NCI-H2171 (cell line): Measurements from ENCODE around the gene UBE2J2.

ENCODE experiments used
- DNase-seq: peaks from one replicate; lab custom pipeline; 2025; lab: John Stamatoyannopoulos, UW

UBE2J2 gene

DNA sequence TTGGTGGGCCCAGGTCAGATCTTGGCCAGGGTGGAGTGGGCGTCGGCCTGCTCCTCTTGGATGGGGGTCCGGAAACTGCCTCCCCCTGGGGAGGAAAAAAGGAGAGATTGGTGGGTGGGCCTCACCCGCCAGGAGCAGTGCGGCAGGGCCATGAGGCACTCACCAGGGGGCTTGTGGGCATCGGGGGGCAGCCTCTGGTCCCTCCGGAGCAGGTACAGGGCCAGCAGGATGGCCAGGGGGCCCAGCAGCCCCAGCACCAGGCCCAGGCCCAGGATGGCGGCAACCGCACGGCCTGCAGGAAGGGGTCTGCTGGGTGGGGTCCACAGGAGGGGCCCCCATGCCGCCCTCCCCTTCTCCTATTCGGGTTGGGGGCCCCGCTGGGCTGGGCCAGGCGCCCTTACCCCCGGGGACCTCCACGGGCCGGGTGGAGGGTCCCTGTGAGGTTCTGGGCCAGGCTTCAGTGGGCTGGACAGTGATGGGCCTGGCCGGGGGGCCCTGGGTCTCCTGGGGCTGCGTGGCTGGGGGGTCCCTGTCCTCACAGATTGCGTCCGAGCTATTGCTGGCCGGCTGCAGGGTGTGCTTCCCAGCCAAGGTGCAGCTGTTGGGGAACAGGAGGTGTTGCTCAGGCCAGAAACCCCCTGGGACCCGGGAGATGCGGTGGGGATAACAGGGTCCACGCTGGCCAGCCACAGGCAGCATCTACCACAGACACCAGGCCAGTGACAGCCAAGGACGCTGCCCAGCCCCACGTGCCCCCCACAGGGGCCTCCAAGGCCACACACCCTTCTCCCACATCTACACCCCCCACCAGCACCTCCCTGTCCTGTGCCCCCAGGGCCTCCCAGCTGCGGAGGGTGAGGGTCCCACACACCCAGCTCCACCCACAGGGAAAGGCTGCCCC lies 61.9 kb downstream of the UBE2J2 start:
- DNase-seq = no peak

DNA sequence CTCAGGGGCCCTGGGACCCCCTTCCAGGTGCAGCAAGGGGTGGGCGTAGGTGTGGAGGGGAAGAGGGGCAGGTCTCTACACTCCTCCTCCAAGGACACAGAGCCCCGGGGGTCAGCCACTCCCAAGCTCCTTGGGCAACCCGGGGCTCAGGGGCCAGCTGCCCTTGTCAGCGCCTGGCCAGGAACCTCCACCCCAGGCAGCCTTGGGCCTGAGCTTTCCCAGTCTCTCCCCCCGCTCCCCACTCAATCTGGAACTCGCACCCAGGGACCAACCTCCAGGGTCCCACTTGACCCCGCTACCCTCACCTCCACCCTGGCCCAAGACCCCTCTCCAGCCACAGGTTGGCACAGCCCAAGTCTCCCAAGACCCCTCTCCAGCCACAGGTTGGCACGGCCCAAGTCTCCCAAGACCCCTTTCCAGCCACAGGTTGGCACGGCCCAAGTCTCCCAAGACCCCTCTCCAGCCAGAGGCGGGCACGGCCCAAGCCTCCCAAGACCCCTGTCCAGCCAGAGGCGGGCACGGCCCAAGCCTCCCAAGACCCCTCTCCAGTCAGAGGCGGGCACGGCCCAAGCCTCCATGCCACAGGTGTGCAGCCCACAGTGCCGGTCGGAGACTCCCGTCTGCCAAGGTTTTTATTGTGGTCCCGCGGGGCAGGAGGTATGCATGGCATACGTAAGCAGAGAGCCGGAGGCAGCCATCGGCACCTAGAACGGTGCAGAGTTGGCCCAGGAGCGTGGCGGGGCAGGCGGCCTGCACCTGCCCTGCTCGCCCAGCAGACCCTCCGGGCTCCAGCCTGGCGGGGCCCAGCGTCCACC lies 62.7 kb downstream of the UBE2J2 start:
- DNase-seq = peak; percentile 25

DNA sequence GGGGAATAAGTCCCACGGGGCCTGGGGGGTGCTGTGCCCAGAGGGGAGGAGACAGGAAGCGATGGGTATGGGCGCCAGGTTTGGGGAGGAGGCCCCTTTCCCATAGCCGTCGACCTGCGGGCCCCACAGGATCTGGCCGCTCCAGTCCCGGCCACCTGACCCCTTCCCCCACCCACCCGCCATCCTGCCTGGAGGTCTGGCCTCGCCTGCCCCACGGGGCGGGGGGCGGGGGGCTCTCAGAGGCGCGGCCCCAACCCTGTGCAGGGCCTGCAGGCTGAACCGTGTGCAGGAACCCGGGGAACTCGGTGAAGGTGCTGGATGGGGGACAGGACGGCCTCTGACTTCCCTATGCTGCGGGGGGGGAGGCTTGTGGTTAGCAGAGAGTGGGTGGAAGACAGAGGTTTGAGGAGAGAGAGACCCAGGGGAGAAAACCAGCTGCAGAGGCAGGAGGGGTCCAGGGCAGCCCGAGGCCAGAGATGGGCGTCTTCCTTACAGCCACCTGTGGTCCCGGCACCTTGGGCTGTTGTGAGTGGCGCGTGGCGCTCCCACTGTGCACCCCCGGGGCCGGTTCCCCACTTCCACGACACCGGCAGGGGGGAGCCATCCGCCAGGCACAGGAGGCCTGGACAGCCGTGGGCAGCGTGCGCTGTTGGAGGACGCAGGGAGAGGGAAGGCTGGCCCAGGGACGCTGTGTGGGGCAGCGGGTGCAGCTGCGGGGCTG lies 64.8 kb downstream of the UBE2J2 start:
- no peak for DNase-seq

DNA sequence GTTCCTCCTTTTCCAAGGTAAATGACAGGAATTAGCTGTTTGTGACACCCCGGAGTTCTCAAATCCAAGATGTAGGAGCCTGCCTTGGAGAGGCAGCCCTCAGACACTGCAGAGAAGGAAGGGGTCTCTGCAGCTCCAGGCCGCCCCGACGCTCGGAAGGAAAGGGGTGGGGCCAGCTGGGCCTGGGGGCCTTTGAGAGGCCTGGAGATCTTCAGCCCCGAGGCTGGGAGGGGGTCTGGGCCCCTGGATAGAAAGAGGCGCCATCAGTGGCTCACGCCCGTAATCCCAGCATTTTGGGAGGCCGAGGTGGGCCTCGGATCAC lies 66.1 kb downstream of the UBE2J2 start:
- DNase-seq = no peak

DNA sequence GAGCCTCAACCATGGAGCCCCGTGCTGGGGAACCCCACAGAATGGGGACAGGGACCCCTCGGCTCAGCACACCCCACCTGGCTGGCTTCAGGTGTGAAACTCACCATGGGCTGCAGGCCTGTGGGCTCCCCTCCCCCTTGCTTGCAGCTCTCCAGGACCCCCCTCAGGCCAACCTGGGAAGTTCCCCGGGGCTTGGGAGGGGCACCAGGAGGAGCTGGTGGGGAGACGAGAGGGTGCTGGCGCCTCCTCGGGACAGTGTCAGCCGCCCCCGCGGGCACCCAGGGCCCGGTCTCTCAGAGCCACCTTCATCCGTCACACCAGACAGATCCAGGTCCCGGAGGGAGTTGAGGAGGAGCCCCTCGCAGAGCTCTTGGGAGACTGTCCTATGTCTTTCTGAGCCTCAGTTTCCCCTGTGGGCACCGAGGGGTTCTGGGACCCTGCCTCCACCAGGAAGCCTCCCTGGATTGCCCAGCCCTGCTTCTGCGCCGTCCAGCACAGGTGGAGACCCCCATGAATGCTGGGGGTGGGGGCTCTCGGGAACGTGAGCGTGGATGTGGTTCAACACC lies 66.6 kb downstream of the UBE2J2 start:
- no peak for DNase-seq

DNA sequence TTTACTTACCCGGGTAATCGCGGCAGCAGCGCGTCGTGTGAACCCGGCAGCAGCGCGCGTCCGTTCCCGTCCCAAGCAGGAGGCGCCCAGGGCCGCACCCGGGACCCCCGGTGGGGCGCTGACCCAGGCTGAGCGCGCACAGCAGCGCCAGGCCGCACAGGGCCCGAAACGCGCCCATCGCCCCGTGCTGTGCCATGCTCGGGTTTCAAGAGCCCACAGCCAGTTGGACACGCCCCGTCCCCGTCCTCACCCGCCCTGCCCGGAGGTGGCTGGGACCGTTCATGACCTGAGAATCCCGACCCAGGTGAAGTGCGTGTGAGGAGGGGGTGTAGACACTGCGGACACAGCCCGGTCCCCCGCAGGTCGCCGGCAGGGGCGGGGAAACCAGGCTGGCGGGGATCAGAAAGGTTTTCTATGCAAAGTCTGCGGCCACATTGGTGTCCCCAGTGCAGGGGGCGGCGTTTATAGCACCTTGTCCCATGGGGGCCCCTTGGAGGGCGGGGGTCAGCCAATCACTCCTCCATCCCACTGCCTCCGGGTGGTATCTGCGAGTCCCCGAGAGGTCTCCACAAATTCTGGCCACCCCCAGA lies 67.2 kb downstream of the UBE2J2 start, which contains the start of gene TNFRSF18:
TSS of gene TNFRSF18 (minus strand) at position 217 of the 590 bp plus-strand sequence. CDS start at position 196, 21 bp downstream.
- DNase-seq = no peak

DNA sequence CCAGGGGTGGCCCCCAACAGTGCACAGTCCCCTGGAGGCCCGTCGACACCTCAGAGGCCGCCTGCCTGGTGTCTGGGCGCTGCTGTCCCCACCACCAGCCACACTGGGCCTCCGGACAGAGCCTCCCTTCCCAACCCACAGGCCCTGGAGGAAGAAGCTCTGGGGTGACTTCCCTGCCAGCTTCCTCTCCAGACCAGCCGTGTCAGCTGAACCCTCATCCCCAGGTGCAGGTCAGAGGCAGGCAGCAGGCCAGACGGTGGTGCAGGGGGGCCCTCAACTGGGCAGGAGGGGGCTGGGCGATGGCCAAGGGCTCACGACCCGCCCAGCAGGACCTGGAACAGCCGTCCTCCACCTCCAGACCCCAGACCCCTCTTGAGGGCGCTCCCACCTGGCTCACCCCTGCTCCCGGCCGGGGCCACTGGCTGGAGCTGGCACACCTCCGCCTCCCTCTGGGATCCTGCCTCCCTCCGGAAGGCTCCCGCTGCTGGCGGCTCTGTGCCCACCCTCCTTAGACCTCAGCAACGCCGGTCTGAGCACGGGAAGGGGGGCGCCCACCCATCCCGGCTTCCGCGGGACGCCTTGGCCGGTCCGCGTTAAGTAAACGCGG lies 67.8 kb downstream of the UBE2J2 start:
- DNase-seq = no peak

DNA sequence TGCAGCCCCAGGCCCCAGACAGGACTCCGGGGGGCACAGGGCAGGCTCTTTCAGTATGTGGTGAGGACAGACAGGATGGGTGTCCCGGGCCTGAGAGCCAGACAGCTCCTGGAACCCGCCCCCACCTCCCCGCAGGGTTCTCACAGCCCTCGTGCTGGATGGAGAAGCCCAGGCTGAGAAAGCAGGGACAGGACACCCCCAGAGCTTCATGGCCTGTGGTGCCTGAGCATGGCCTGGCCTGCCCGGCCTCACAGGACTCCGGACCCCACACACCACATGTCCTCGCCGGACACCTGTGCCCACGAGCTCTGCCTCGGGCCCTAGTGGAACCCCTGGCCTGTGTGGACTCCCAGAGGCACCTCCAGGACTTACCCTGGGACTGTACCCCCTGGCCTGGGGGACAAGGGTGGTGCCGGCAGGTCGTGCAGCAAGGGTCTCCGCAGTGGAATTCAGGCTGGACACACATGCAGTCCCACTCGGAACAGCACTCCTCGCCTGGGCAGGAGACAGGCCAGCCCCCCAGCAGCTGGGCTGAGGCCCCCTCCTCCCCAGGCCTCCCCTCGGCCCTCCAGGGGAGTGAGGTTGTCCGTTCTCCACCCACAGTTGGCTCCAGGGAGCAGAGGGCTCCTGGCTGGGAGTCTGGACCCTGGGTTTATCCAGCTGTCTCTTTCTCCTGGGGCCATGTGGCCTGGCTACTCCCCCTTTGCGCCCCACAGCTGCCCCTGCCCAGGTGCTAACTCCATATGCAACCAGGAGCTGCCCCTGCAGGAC lies 68.5 kb downstream of the UBE2J2 start:
- DNase-seq = no peak

DNA sequence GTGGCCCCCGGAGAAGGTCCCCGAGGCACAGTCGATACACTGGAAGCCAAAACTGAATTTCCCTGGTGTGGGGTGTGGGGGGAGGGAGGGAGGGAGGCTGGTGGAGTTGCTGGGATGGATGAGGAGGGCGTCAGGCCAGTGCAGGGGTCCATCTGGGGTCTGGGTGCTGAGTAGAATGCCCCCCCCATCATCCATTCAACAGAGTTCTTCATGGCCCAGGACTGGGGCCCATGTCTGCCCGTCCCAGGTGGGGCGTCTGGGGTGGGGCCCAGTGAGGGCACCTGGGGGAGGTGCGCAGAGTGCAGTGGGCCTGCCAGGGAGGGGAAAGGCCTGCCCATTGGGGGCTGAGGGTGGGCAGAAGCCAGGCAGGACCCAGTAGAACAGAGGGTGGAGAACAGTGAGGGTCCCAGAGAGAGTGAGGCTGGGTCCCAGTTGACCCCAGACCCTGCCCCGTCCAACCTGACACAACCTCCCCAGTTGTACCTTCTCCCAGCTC lies 69.2 kb downstream of the UBE2J2 start:
- DNase-seq = no peak
